ENCODE measurements around the gene AGXT. TPM values are rescaled to one million over a fixed set of nuclear protein-coding genes. Genes with fewer than 3 reads are reported as not detected.

AGXT gene
- total RNA-seq, 1 donor from 2014 or later = not detected

GRCh38 chr2:240921995-240922244 lies 53.3 kb downstream of the AGXT start:
- no peaks in the 10 kb centered on the region for H3K27me3 Mint-ChIP-seq (ENCODE audit: unreplicated experiment)
- TF ChIP-seq CTCF (IDR thresholded peaks at IDR 0.05; ENCODE audit: partially characterized antibody, unreplicated experiment) = no peak
- no peaks in the 10 kb centered on the region for H3K36me3 Mint-ChIP-seq (ENCODE audit: unreplicated experiment)
- peaks cover 3% of the 10 kb centered on the region for H3K4me1 Mint-ChIP-seq (ENCODE audit: low read depth, unreplicated experiment)
- H3K9me3 Mint-ChIP-seq (ENCODE audit: unreplicated experiment) = peaks cover 1% of the 10 kb centered on the region
- DNase-seq = no peak
- no peak overlapping the region for H3K27ac Mint-ChIP-seq (ENCODE audit: unreplicated experiment)
- no peak overlapping the region for H3K4me3 Mint-ChIP-seq (ENCODE audit: unreplicated experiment)

- H3K4me3 Mint-ChIP-seq (ENCODE audit: unreplicated experiment) = no peak overlapping the region
- H3K27me3 Mint-ChIP-seq (ENCODE audit: unreplicated experiment) = no peaks in the 10 kb centered on the region
- H3K36me3 Mint-ChIP-seq (ENCODE audit: unreplicated experiment) = no peaks in the 10 kb centered on the region
- peaks cover 4% of the 10 kb centered on the region for H3K4me1 Mint-ChIP-seq (ENCODE audit: low read depth, unreplicated experiment)
- TF ChIP-seq CTCF (IDR thresholded peaks at IDR 0.05; ENCODE audit: partially characterized antibody, unreplicated experiment) = no peak
- no peak overlapping the region for H3K27ac Mint-ChIP-seq (ENCODE audit: unreplicated experiment)
- H3K9me3 Mint-ChIP-seq (ENCODE audit: unreplicated experiment) = peaks cover 1% of the 10 kb centered on the region
- no peak for DNase-seq
These were observed 53.8 kb downstream of the AGXT start for GRCh38 chr2:240922245-240922981.

- Mint-ChIP-seq H3K36me3 (ENCODE audit: unreplicated experiment) (peaks cover 2% of the 10 kb centered on the region), H3K4me1 (ENCODE audit: low read depth, unreplicated experiment) (peaks cover 4% of the 10 kb centered on the region), H3K27me3 (ENCODE audit: unreplicated experiment) (no peaks in the 10 kb centered on the region), H3K9me3 (ENCODE audit: unreplicated experiment) (no peaks in the 10 kb centered on the region), H3K4me3 (ENCODE audit: unreplicated experiment) (no peak overlapping the region), H3K27ac (ENCODE audit: unreplicated experiment) (no peak overlapping the region)
- no peak for TF ChIP-seq CTCF (IDR thresholded peaks at IDR 0.05; ENCODE audit: partially characterized antibody, unreplicated experiment)
- peak; percentile 16 for DNase-seq
These were observed 54.4 kb downstream of the AGXT start for GRCh38 chr2:240922982-240923537.

GRCh38 chr2:240925191-240925567 lies 56.6 kb downstream of the AGXT start:
- no peak for TF ChIP-seq CTCF (IDR thresholded peaks at IDR 0.05; ENCODE audit: partially characterized antibody, unreplicated experiment)
- Mint-ChIP-seq H3K27me3 (ENCODE audit: unreplicated experiment) (peaks cover 8% of the 10 kb centered on the region), H3K4me1 (ENCODE audit: low read depth, unreplicated experiment) (peaks cover 4% of the 10 kb centered on the region), H3K36me3 (ENCODE audit: unreplicated experiment) (peaks cover 7% of the 10 kb centered on the region), H3K27ac (ENCODE audit: unreplicated experiment) (no peak overlapping the region), H3K4me3 (ENCODE audit: unreplicated experiment) (no peak overlapping the region), H3K9me3 (ENCODE audit: unreplicated experiment) (peaks cover 4% of the 10 kb centered on the region)
- DNase-seq = no peak

All from glutamatergic neuron (in vitro differentiated cells).